Muscle of leg (tissue), 11 donors: ENCODE results near the gene ARHGAP8. TPM values are rescaled to one million over a fixed set of nuclear protein-coding genes. Genes with fewer than 3 reads are reported as not detected.
A peak's percentile ranks its signal among the peaks of the same experiment; 100 is the strongest.

ENCODE experiments used
- DNase-seq: peaks from one replicate; pipeline ENCODE4 v3.0.0; 2013
- H3K27ac ChIP-seq: one replicate; pipeline ENCODE4 v1.5.1; 2013; ENCODE audit warnings: mild to moderate bottlenecking, low read length, control low read depth
- H3K27me3 ChIP-seq: one replicate; pipeline ENCODE4 v1.6.1; 2013; ENCODE audit warnings: low read length; ENCODE audit not compliant: control insufficient read depth, insufficient read depth
- H3K36me3 ChIP-seq: one replicate; pipeline ENCODE4 v1.6.1; 2013; ENCODE audit warnings: low read length; ENCODE audit not compliant: control insufficient read depth, insufficient read depth
- H3K4me1 ChIP-seq: one replicate; pipeline ENCODE4 v1.6.1; 2013; ENCODE audit warnings: low read length; ENCODE audit not compliant: control insufficient read depth, insufficient read depth
- H3K4me3 ChIP-seq: one replicate; pipeline ENCODE4 v1.5.1; 2013; ENCODE audit warnings: low read length, control low read depth
- H3K9me3 ChIP-seq: replicated peaks from 2 replicates; pipeline ENCODE4 v1.6.1; 2013; ENCODE audit warnings: low read depth, low read length; ENCODE audit not compliant: control insufficient read depth
- WGBS: methylation state at CpG from one replicate; pipeline ENCODE4 v1.1.5; 2013; ENCODE audit warnings: missing lambda C conversion rate; ENCODE audit not compliant: insufficient coverage; 5-methylcytosine and 5-hydroxymethylcytosine counted together
- polyA plus RNA-seq, 8 donors: library from polyadenylated mRNA; unstranded; fragments of 120-200 nt; gene quantifications; one replicate each; pipeline versions ENCODE4 v1.2.1 to v1.2.3, GENCODE V29; 2013; ENCODE audit warnings: inconsistent platforms in 1 of 8, low replicate concordance in 1 of 8; ENCODE audit not compliant: insufficient read length in 8 of 8, insufficient read depth in 1 of 8
- total RNA-seq: library from RNA; stranded (reverse); fragments of 120-200 nt; gene quantifications from one replicate; pipeline ENCODE4 v1.2.4, GENCODE V29; 2013

The ARHGAP8 gene
- total and polyA plus RNA-seq, 9 donors = 0.76 to 2.8 (median 1.1) TPM

DNA sequence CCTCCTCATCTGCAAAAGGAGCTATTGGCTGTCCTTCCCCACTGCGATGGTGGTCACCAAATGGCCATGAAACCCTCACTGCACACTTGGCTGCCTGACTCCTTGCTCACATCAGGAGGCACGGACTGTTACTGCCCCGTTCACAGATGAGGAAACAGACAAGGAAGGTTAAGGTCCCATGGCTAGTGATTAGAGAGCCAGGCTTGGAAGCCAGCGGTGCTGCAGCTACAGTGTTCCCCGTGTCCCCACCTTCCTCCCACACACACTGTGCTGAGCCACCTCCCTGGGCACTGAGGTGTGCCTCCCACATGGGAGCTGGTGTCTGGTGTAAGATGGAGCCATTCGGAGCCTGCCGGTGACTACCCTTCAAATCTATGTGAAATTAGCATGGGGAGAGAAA lies 2.6 kb downstream of the ARHGAP8 start:
- H3K4me3 ChIP-seq = no peak overlapping the region
- H3K27me3 ChIP-seq = peaks cover 53% of the 10 kb centered on the region
- H3K36me3 ChIP-seq = no peaks in the 10 kb centered on the region
- H3K4me1 ChIP-seq = peaks cover 28% of the 10 kb centered on the region
- no peak for DNase-seq
- no peak overlapping the region for H3K27ac ChIP-seq
- WGBS = 17% methylated on average over 1 of the region's 7 CpGs
- no peaks in the 10 kb centered on the region for H3K9me3 ChIP-seq

DNA sequence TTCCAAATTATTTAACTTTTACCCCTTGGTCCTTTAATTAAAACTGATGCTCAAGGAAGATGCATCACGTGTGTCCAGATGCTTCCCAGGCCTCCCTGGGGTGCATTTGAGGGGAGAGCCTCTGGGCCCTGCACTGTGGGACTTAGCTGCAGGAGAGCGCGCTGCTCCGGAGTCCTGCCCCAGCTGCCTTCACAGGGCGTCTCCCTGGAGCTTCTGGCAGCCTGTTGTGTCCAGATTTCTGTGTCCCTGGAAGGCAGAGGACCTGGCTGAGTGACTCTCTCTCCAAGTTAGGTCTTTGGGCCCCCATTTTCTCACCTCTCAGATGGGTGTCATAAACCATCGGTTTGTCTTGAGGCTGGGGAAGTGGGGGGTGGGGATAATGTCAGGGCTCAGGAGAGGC lies 3.0 kb downstream of the ARHGAP8 start:
- Histone ChIP-seq H3K27ac (no peak overlapping the region), H3K9me3 (no peaks in the 10 kb centered on the region), H3K4me3 (no peak overlapping the region), H3K27me3 (peaks cover 53% of the 10 kb centered on the region), H3K36me3 (no peaks in the 10 kb centered on the region), H3K4me1 (peaks cover 28% of the 10 kb centered on the region)
- 30% methylated on average over 3 of the region's 6 CpGs for WGBS
- no peak for DNase-seq

GRCh38 chr22:44755956-44756361 lies 3.6 kb downstream of the ARHGAP8 start:
- WGBS = 34% methylated on average over 7 of the region's 9 CpGs
- peaks cover 28% of the 10 kb centered on the region for H3K4me1 ChIP-seq
- no peaks in the 10 kb centered on the region for H3K9me3 ChIP-seq
- DNase-seq = no peak
- H3K27me3 ChIP-seq = peaks cover 53% of the 10 kb centered on the region
- no peak overlapping the region for H3K4me3 ChIP-seq
- no peak overlapping the region for H3K27ac ChIP-seq
- no peaks in the 10 kb centered on the region for H3K36me3 ChIP-seq

- Histone ChIP-seq H3K4me1 (peaks cover 21% of the 10 kb centered on the region), H3K9me3 (no peaks in the 10 kb centered on the region), H3K4me3 (no peak overlapping the region), H3K36me3 (no peaks in the 10 kb centered on the region), H3K27ac (no peak overlapping the region), H3K27me3 (peaks cover 30% of the 10 kb centered on the region)
- 39% methylated on average over 10 of the region's 11 CpGs for WGBS
- peak; percentile 81 for DNase-seq
These were observed 6.1 kb downstream of the ARHGAP8 start for GRCh38 chr22:44758344-44758973.

- H3K36me3 ChIP-seq = no peaks in the 10 kb centered on the region
- H3K27ac ChIP-seq = no peak overlapping the region
- peaks cover 25% of the 10 kb centered on the region for H3K27me3 ChIP-seq
- no peaks in the 10 kb centered on the region for H3K9me3 ChIP-seq
- H3K4me1 ChIP-seq = peaks cover 15% of the 10 kb centered on the region
- 68% methylated on average over 6 of the region's 6 CpGs for WGBS
- DNase-seq = no peak
- H3K4me3 ChIP-seq = no peak overlapping the region
These were observed 6.6 kb downstream of the ARHGAP8 start for GRCh38 chr22:44759001-44759400.

- Histone ChIP-seq H3K9me3 (no peaks in the 10 kb centered on the region), H3K36me3 (no peaks in the 10 kb centered on the region), H3K27me3 (peaks cover 18% of the 10 kb centered on the region), H3K27ac (no peak overlapping the region), H3K4me1 (peaks cover 15% of the 10 kb centered on the region), H3K4me3 (no peak overlapping the region)
- WGBS = 88% methylated on average over 17 of the region's 18 CpGs
- no peak for DNase-seq
These were observed 7.3 kb downstream of the ARHGAP8 start for GRCh38 chr22:44759430-44760310.

DNA sequence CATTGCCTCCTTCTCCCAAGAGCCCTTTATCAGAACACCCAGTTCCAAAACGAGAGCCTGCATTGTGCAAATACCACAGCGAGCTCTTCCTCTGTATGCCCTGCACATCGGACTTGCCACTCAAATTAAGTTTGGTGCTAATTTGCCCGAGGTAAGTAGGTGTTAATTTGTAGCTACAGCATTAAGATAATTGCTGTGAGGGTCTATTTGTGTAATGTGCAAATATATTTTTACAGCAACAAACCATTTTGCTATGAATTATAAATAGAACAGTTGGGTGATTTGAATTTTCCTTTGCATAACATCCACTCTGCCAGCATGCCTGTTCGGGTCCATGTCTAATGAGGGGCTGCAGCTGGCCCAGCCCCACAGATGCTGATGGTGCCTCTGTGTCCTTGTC lies 8.1 kb downstream of the ARHGAP8 start:
- Histone ChIP-seq H3K4me1 (peaks cover 15% of the 10 kb centered on the region), H3K9me3 (no peaks in the 10 kb centered on the region), H3K36me3 (no peaks in the 10 kb centered on the region), H3K4me3 (no peak overlapping the region), H3K27ac (no peak overlapping the region), H3K27me3 (peaks cover 16% of the 10 kb centered on the region)
- no peak for DNase-seq
- WGBS = 80% methylated on average over 3 of the region's 5 CpGs

- no peak overlapping the region for H3K27ac ChIP-seq
- peaks cover 13% of the 10 kb centered on the region for H3K27me3 ChIP-seq
- H3K4me3 ChIP-seq = no peak overlapping the region
- WGBS = 84% methylated on average over 8 of the region's 10 CpGs
- peaks cover 18% of the 10 kb centered on the region for H3K4me1 ChIP-seq
- no peaks in the 10 kb centered on the region for H3K9me3 ChIP-seq
- no peak for DNase-seq
- no peaks in the 10 kb centered on the region for H3K36me3 ChIP-seq
These were observed 8.7 kb downstream of the ARHGAP8 start for GRCh38 chr22:44761025-44761424.

GRCh38 chr22:44764373-44764772 lies 12.0 kb downstream of the ARHGAP8 start:
- H3K36me3 ChIP-seq = no peaks in the 10 kb centered on the region
- H3K9me3 ChIP-seq = no peaks in the 10 kb centered on the region
- no peak overlapping the region for H3K27ac ChIP-seq
- WGBS = 86% methylated on average over 17 of the region's 17 CpGs
- no peak overlapping the region for H3K4me3 ChIP-seq
- H3K4me1 ChIP-seq = peaks cover 12% of the 10 kb centered on the region
- peaks cover 14% of the 10 kb centered on the region for H3K27me3 ChIP-seq
- DNase-seq = no peak

DNA sequence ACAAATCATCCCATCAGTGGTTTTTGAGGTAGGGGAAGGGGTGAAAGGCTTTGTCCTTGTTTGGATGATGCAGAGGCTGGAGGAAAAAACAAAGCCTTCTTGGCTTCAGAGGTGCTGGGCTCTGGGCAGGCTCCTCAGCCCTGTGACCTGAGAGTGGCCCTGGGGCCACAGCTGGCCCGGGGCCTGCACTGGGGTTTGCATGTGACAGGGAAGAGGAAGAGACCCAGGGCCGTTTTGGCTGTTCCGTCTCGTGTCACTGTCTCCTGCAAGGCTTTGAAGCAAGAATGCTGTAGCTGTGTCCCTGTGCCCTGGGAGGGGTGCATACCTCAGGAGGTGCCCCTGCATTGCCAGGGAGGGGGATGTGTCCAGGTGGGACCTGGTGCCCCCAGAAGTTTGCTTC lies 12.6 kb downstream of the ARHGAP8 start:
- Histone ChIP-seq H3K27me3 (peaks cover 9% of the 10 kb centered on the region), H3K27ac (no peak overlapping the region), H3K9me3 (no peaks in the 10 kb centered on the region), H3K4me1 (peaks cover 12% of the 10 kb centered on the region), H3K4me3 (no peak overlapping the region), H3K36me3 (no peaks in the 10 kb centered on the region)
- DNase-seq = no peak
- 41% methylated on average over 4 of the region's 4 CpGs for WGBS
